ENCODE results near the gene HLA-DRB1.
"Not testable (repeated sequence)": the region's sequence is repeated elsewhere in the genome, so short reads cannot be mapped to it uniquely, and the experiment has no call there.

Gene HLA-DRB1

DNA sequence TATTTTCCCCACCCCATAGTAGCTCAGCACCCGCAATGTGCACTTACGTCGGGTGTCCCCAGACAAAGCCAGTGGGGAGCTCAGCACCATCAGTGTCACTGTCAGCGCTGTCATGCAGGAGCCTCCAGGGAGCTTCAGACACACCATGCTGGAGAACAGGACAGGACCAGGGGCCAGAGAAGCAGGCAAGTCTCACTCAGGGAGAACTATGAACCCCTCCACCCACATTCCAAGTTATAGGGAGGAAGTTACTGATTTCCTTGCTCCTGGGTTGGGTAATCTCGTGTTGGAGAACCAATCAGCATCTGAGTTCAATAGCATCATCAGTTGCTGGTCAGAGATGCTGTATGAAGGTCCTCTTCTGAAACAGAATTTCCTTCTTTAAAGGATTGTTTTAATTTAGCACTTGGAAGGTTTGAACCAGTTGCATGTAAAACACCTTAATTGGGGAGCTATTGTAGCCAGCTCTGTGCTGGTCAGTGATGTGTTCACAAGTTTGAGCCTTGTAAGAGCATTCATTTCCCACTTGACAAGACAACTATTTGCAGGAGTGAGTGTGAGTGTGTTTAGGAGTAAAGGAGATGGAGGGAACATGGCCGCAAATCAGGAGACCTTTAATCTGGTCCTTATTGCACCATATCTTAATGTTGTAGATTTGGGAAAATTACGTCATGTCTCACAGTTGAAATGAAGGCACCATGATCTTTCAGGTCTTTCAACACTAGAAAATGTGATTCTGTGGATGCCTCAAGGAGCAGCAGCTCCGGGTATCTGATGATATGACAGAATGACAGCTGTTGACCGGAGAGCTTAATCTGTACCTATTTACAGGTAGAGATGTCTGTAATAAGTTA is at the start of gene HLA-DRB1:
TSS of gene HLA-DRB1 (minus strand) at position 253 of the 854 bp plus-strand sequence. CDS start at position 147, 106 bp downstream.
- DNase-seq = no peak

DNA sequence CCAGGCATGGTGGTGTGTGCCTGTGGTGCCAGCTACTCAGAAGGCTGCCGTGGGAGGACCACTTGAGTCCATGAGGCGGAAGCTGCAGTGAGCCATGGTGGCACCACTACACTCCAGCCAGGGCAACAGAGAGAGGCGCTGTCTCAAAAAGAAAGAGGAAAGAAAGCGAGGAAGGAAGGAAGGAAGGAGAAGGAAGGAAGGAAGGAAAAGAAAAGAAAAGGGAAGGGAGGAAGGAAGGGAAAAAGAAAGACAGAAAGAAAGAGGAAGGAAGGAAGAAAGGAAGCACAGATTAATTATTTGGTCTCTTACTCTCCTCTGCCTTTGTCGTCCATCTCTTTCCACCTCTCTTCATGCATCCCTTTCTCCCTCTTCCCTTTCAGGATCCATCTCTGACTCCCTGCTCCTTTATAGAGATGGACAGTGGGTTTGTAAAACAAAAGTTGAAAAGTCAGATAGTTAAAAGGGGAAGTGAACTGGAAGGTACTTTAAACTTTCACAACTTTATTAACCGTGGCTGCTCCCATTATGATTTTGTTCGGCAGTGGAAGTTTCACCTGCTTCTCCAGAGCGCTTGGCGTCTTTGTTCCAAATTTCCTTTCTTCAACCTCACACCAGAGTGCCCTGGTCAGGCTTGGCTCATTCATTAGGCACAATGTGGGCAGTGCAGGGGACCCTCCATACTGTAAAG is 49.0 kb upstream of the HLA-DRB1 start:
- no peak for DNase-seq

DNA sequence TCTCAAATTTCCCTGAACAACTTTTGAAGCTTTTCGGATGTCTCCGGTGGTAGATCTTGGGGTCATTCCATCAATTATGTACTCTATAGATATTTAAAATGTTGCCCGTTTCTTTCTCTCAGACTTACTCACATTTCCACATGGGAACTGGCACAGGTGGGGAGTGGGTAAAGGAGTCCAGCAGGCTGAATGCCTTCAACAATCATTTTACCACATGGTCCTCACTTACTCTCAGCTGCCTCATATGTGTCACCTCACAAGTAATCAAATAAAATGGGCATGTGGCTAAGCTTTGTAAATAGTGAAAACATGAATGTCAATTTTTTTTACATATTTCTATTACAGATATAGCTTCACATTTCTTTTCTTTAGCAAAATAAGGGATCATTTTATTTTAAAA is 48.2 kb upstream of the HLA-DRB1 start:
- no peak for DNase-seq

DNA sequence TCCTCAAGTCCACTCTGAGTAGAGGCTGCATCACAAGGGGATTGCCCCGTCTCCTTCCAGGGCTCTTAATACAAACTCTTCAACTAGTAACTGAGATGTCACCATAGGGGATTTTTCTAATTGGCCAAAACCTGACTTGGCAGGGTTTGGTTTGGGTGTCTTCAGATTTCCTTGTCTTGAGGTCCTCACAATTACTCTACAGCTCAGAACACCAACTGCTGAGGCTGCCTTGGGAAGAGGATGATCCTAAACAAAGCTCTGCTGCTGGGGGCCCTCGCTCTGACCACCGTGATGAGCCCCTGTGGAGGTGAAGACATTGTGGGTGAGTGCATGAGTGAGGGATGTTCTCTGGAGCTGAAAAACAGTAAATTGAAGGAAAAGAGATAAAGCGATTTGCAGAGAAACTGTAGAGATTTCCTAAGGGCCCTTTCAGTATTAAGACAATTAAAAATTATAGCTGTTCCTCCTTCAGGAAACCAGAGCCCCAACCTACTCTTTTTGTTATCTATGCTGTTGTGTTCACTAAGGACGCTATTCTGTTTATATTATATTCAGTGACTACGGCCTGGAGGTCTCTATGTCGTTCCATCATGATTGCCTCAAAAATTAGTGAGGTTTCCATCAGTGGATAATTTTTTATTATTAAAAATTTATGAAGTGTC is 47.7 kb upstream of the HLA-DRB1 start, which contains the start of gene HLA-DQA1:
TSS of gene HLA-DQA1 (plus strand) at position 188 of the 662 bp plus-strand sequence. CDS start at position 241, 53 bp downstream.
- DNase-seq = no peak

DNA sequence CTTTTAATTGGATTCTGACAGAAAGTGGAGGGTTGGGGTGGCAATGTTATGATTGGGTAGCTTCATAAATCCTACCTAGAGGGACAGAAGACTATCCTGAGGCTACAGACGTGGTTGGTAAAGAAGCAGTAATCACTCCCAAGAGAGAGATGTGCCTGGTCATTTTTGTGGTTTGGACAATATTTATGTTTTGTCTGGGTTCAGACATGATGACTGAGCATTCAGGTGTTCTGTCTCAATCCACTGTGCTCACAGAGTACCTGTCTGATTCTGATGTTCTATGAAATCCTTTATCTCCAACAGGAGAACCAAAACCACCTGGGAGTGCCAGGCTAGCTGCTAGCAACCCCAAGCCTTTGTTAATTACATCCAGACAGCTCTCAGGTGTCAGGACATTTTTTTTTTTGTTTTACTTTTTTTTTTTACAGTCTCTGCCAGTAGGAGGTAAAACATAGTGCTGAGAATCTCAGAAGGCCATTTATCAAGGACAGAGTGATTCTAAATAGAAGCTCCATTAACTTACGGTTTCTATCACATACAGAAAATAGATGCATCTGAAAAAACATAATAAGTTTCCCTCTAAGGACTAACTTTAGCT is 46.0 kb upstream of the HLA-DRB1 start:
- DNase-seq = no peak

DNA sequence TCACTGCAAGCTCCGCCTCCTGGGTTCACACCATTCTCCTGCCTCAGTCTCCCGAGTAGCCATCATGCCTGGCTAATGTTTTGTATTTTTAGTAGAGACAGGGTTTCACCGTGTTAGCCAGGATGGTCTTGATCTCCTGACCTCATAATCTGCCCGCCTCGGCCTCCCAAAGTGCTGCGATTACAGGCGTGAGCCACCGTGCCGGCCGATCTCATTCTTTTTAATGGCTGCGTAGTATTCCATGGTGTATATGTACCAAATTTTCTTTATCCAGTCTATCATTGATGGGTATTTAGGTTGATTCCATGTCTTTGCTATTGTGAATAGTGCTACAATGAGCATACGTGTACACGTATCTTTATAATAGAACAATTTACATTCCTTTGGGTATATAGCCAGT is 40.1 kb upstream of the HLA-DRB1 start:
- DNase-seq = not testable (repeated sequence)

DNA sequence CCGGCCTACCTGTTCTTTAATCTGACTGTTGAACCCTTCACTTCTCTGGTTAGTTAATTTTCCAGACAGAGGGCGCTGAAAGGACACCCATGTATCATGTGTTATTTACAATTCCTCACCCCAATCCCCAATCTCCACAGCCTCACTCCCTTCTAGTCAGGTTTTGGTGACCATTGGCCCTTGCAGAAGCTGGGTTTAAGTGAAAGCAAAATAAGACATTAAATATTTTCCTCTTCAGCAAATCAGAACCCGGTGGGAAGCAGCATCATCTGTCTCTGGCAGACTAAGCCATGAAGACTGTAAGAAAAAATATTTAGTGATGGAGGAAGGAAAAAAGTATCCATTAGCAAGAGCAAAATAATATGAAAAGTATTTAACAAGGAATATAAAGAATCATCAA is 38.2 kb upstream of the HLA-DRB1 start:
- peak; percentile 12 for DNase-seq

DNA sequence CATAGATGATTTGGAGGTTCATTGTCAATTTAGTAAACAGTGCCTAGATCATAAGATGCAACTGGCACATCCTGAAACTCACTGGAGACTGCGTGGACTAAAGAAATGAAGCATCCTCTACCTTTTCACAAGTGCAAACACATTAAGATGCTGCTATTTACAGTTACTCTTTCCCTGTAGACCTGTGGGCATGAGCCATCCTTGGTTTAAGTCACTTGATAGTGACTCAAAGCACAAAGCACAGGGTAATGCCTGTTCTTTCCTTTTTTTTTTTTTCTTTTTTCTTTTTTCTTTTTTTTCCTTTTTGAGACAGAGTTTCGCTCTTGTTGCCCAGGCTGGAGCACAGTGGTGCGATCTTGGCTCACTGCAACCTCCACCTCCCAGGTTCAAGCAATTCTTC is 37.6 kb upstream of the HLA-DRB1 start:
- DNase-seq = no peak

DNA sequence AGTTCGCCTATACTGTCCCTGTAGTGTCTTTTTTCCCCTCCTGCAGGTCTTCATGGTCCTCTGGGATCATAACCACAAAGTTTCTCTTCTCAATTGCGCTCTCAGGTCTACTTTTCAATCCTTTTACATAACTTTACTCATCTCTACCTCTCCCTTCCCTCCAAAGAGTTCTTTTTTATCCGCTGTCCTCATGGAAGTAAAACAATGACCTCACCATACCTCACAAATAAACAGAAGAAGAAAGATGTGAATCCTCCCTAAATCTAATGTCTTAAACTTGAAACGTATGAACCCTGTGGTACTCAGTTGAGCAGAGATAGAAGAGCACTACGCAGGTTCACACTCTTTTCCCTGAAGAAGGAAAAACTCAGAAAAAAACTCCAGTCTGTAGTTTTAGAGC is 35.5 kb upstream of the HLA-DRB1 start:
- DNase-seq = no peak

DNA sequence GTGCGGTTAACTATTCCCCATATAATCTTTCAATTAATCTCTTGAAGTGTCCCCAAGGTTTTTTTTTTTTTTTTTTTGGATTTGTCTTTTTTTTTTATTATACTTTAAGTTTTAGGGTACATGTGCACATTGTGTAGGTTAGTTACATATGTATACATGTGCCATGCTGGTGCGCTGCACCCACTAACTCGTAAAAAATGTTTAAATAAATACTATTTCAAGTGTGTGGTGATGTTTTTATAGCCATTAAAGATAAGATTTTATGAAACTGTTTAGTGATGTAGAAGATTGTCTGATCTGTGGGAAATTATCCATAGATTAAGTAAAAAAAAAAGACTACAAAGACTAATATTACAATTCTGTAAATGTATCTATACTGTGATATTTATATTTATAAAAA is 34.9 kb upstream of the HLA-DRB1 start:
- no peak for DNase-seq

DNA sequence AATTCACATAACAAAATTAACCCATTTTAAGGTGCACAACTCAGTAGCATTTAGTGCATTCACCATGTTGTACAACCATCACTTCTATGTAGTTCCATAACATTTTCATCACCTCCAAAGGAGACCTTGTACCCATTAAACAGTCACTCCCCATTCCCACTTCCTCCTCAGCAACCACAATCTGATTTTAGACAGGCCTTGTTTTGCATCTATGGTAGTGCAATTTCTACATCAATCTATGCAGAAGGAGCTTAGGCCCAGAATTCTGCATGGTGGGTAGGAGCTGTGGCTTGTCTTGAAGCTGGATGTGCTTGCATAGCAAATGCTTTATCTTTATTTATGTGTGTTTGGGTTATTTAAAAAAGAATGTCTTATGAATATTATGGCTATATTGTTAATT is 34.0 kb upstream of the HLA-DRB1 start:
- DNase-seq = no peak

DNA sequence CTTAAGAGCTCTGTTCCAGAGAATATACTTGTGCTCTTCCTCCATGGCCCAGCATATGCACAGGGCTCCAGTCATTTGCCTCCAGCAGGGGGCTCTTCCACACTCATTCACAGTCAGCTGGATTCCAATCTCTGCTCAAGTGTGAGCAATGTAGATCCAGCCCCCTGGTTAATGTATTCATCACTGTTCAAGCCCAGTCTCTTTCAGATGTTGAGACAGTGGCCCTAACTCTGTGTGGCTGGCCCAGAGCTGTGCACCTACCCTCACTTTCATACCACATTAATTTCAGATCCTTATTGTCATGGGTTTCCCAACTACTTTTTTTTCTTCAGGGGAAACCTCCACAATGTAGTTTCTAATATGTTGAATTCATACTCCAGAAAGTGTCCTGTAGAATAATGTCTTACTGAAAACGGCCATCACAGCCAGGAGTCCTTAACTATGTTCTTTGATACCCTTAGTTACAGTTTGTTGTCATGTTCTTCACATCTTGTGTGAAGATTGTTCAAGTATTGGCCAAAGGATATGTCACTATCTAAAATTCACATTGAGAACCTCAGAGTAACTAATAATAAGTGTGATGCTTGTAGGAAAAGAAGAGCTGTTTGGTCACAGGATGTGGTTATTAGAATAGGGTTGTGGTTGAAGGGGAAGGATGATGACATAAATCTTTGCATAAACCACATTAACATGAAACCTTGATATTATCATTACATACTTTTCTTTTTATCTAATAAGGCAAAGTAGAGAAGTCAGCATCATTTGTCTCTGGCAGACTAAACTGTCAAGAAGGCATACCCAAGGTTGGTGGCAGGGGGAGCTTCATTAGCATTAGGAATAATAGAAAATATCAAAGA is 33.1 kb upstream of the HLA-DRB1 start:
- DNase-seq = peak; percentile 60

DNA sequence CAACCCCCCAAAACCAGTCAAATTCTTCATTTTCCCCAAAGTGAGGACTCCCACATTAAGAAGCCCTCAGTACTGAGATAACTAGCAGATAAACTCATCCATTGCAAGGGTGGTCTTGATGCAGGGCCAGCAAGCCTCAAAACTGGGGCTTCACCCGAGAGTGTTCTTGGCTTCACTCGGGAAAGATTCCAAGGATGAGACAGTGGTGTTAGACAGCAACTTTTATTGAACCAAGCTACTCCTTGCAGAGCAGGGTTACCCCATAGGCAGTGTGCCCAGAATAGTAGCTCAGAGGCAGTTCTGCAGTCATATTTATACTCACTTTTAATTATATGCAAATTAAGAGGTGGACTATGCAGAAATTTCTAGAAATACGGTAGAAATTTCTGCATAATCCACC is 31.7 kb upstream of the HLA-DRB1 start:
- DNase-seq = no peak

DNA sequence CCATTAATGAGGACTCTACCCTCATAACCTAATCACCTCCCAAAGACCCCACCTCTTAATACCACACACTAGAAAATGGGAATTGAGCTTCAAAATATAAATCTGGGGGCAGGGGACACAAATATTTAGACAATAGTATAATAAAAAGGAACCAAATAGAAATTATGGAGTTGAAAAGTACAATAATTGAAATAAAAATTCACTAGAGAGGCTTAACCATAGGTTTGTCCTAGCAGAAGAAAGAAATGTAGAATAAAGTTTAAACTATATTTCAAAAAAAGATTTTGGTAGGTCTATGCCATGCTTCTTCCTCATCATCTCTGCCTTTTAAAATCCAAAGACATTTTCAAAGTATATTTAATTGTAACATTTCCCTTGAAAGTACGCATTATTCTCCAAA is 28.1 kb upstream of the HLA-DRB1 start:
- no peak for DNase-seq

DNA sequence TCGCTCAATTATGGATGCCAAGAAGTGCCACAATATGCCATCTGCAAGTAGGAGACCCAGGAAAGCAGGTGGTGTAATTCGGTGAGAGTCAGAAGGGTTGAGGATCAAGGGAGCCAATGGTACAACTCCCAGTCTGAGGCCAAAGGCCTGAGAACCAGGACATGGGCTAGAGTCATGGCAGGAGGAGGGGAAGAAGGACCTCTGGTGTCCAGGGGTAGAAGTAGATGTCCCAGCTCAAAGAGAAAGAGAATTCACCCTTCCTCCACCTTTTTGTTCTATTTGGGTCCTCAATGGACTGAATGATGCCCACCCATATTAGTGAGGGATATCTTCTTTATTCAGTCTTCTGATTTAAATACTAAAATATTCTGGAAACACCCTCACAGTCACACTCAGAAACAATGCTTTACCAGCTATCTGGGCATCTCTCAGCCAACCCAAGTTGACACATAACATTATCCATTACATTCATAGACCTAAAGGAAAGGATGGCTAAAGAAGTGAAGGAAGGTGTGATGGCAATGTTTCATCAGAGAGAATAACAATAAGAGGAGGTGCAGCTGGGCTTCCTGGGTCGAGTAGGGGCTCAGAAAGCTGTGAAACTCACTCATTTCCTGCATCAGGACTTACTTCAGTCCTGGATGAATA is 26.4 kb upstream of the HLA-DRB1 start:
- DNase-seq = no peak

DNA sequence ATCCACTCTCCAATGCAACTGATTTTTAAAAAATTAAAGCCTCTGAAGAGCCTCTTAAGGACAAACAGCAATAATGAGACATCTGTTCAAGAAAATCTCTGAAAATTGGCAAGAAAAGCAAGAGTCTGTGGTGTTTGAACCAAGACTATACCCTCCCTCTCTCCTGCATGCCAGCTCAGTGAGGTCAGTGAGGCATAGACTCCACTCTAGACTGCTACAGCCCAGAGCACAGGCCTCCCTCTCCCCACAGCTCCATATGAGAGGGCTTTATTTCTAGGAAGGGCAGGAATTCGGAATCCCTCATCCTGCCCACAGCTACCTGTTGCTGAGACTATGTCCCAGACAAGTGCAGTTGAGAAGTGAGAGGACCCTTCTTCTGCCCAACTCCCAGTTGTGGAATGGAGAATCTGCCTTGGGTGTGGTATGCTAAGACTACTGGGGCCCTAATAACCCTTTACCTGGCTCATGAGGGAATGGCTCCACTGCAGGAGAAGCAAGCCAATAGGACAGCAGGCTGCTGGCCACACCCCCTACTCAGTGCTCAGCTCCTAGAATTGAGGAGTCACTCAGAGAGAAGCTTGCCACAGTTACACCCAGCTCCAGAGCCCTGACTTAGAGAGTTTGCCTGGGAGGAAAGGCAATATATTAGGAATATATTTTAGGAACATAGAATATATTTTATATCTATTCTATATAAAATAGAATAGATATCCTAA is 24.9 kb upstream of the HLA-DRB1 start:
- peak; percentile 14 for DNase-seq

DNA sequence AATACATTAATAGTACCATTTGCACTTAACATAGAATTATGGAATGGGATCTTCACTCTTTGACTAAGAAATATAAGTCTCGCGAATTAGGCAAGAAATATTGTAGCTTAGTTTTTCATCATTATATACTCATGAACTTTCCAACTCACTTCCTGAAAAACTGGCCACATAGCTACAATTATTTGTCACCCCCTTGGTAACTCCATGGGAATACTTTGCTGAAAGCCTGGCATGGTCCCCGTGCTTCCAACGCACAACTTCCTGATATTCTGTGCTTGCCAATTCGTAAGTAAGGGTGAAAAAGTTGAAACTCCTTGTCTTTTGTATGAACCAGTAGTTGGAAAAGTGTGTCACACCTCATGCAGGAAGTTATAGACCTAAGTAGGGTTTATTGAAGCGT is 23.8 kb upstream of the HLA-DRB1 start:
- no peak for DNase-seq

DNA sequence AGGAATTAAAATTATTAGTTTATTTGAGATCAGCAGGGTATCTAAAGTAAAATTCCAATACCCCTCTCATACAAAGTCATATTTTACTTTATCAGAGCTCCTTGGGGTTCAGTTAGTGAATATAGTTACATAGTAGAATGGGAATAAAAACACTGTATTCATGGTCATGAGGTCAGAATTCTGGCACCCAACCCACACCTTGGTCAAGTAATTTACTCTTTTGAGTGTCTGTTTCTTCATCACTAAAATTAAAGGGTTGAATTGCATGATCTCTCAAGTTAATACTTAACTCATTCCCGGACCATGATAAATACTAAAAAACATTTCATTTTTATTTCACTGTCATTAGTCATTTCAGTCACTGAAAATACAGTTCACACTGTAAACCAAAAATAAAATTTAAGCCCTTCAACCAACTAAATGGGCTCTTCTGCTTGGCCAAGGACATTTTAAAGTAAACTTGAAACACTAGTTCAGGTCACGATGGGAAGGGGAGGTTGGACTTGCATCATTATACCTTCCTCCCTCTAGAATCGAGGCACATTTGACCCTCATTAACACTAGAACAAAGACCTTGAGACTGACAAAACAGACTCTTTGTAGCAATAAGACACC is 21.1 kb upstream of the HLA-DRB1 start:
- no peak for DNase-seq

DNA sequence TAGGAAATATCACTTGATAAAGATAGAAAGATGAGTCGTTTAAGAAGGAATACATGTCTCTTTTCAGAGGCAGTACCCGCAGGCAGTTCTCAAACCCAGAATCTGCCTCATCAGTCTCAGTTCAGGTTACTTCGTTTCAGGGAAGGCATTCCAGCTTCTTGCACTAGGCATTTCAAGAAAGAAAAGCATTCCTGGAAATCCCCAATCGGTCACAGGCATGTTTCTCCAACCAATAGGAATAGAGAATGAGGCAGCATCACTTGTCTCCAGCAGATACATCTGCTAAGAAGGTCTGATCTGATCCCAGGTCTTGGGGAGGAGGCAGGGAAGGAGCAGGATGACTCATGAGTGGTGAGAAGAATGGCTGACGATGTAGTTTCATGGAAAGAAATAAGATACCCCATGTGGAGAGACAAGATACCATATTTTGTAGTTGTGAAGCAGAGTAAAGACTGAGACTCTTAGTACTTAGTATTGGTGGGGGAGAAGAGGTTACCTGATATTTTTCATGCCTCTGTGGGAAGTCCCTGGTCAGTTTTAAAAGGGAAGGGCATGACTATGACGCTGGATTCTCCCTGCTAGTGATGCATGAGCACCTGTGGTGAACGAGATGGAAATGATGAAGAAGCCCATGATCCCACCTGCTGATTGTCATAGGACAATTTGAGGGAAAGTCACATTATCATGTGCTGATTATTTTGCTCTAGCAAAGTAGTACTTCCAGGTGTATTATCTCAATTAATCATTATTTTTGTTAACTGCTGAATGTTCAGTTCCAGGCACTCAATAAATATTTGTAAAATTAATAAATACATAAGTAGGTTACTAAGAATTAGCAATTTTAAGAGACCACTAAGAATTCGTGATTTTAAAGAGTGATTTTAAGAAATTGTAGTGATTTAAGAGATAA is 20.3 kb upstream of the HLA-DRB1 start:
- DNase-seq = peak; percentile 97

DNA sequence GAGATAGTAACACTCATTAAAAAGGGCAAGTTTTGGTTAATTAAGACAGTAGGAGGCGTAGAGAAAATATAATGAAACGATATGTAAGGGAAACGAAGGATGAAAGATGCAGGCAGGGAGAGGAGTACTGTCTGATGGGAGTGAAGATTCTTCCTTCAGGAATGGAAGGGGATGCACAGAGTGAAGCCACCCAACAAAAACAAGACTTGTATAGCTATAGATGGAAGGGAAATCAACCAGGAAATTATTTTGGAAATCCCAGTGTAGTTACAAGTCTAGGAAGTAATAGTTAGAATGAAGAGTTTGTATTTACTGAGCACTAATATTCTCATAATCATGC is 19.7 kb upstream of the HLA-DRB1 start:
- no peak for DNase-seq

All from NCI-H226 (cell line).